ENCODE data around the gene AFF2.
A peak's percentile ranks its signal among the peaks of the same experiment; 100 is the strongest.

AFF2 gene

DNA sequence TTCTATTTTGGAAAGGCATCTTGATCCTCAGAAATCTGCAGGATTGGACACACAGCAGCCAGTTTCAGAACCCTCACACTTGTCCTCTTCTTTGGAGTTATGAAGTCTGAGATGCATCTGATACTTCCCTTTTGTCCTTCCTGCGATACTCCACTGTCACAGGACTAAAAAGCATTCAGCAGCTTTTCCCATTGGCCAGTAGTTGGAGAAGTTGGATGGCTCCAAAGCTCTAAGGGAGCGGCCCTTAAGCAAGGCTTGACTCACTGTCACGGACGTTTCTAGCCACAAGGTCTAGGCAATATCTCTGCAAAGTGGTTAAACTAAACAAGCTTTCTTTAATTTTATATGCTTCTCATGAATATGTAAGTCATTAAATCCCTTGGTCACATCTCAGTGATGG is 417.0 kb downstream of the AFF2 start:
- no peak overlapping the region for H3K4me3 ChIP-seq (ENCODE audit: low read depth, low read length)
- TF ChIP-seq, protein P1, sequence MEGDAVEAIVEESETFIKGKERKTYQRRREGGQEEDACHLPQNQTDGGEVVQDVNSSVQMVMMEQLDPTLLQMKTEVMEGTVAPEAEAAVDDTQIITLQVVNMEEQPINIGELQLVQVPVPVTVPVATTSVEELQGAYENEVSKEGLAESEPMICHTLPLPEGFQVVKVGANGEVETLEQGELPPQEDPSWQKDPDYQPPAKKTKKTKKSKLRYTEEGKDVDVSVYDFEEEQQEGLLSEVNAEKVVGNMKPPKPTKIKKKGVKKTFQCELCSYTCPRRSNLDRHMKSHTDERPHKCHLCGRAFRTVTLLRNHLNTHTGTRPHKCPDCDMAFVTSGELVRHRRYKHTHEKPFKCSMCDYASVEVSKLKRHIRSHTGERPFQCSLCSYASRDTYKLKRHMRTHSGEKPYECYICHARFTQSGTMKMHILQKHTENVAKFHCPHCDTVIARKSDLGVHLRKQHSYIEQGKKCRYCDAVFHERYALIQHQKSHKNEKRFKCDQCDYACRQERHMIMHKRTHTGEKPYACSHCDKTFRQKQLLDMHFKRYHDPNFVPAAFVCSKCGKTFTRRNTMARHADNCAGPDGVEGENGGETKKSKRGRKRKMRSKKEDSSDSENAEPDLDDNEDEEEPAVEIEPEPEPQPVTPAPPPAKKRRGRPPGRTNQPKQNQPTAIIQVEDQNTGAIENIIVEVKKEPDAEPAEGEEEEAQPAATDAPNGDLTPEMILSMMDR (IDR thresholded peaks at IDR 0.05; ENCODE audit: low read depth, low read length): no peak
- in situ Hi-C loops (cut with HindIII; ENCODE audit: low sequenced_read_pairs): no loop called here
- no peak for DNase-seq (ENCODE audit: low read depth, low spot score)

DNA sequence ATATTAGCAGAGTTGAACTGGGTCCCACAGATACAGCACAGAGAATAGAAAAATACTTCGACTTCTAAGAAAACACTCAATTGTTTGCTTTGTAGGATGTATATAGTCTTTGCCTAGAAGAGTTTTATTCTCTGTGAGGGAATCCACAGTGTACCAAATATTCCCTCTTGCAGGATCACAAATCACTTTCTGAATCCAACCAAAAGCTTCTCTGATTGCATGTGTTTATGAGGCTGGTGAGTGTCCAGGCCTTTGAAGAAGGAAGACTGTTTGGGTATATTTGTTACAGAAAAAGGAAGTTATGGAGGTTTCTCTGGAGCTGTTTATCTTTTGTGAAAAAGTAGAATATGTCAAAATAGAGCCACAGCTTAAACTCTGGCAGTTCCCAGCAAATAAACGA is 423.2 kb downstream of the AFF2 start:
- H3K4me3 ChIP-seq (ENCODE audit: low read depth, low read length): no peak overlapping the region
- in situ Hi-C loops (cut with HindIII; ENCODE audit: low sequenced_read_pairs): no loop called here
- TF ChIP-seq, protein P1 (IDR thresholded peaks at IDR 0.05; ENCODE audit: low read depth, low read length): no peak
- no peak for DNase-seq (ENCODE audit: low read depth, low spot score)

GRCh38 chrX:148926371-148926770 is 426.0 kb downstream of the AFF2 start:
- no peak overlapping the region for H3K4me3 ChIP-seq (ENCODE audit: low read depth, low read length)
- in situ Hi-C loops (cut with HindIII; ENCODE audit: low sequenced_read_pairs): no loop called here
- no peak for DNase-seq (ENCODE audit: low read depth, low spot score)
- TF ChIP-seq, protein P1 (IDR thresholded peaks at IDR 0.05; ENCODE audit: low read depth, low read length): no peak

DNA sequence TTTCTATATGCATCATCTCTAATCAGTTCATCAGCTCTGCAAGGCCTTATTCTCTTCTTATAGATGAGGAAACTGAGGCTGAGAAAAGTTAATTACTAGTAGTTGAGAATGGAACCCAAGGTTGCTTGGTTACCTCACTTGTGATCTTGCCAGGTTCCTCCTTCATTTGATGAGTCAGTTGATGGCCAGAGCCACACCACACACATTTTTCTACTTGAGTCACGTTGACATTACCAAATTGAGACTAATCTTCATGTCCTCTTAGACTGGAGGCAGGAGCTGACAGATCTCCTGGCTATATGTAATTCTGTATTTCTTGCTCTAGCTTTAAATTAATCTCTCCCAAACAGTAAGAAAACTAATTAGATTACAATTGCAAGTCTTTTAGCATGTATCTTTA is 428.4 kb downstream of the AFF2 start:
- no peak overlapping the region for H3K4me3 ChIP-seq (ENCODE audit: low read depth, low read length)
- TF ChIP-seq, protein P1 (IDR thresholded peaks at IDR 0.05; ENCODE audit: low read depth, low read length): no peak
- in situ Hi-C loops (cut with HindIII; ENCODE audit: low sequenced_read_pairs): no loop called here
- DNase-seq (ENCODE audit: low read depth, low spot score): peak; percentile 36

DNA sequence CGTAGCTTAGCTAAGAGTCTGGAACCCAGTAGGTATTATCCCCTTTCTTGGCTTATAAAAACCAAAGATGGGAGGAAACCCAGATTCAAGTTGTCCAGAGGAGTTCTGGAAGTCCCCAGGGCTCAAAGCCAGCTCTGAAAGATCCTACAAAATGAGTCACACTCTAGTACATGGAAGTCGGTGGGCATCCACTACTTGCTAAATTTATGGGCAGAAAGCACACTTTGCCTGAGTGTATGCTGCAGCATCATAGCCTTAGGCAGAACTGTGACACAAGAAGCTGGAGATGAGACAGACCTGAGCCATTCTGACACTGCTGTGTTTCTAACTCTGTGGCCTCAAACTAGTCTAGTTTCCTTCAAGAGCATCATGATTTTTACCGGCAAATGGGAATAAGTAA is 429.3 kb downstream of the AFF2 start:
- TF ChIP-seq, protein P1 (IDR thresholded peaks at IDR 0.05; ENCODE audit: low read depth, low read length): no peak
- DNase-seq (ENCODE audit: low read depth, low spot score): peak; percentile 27
- in situ Hi-C loops (cut with HindIII; ENCODE audit: low sequenced_read_pairs): no loop called here
- H3K4me3 ChIP-seq (ENCODE audit: low read depth, low read length): no peak overlapping the region

DNA sequence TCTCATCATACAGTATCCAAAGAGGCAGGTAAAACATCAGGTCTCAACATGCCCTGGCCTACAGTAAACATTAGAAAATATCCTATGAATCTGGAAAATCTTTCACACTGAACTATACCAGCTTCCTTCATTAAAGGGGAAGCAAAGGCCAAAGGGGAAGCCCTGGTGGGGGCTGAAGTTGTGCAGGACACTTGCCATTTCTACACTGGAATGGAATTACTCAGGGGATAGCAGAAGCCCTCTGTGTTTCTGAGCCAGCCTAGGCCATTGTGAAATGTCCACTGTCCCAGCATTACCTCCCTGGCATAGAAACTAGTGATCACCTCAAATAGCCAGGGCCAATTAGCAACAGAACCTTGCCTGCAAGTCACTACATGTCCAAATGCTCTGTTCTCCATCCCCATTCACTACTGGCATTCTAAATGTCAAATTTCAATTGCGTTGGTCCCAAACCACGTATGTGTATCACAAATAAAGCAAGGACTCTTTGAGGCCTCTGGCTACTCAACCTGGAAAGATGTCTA is 429.9 kb downstream of the AFF2 start:
- in situ Hi-C loops (cut with HindIII; ENCODE audit: low sequenced_read_pairs): no loop called here
- no peak overlapping the region for H3K4me3 ChIP-seq (ENCODE audit: low read depth, low read length)
- no peak for DNase-seq (ENCODE audit: low read depth, low spot score)
- TF ChIP-seq, protein P1 (IDR thresholded peaks at IDR 0.05; ENCODE audit: low read depth, low read length): no peak

- in situ Hi-C loops (cut with HindIII; ENCODE audit: low sequenced_read_pairs): no loop called here
- H3K4me3 ChIP-seq (ENCODE audit: low read depth, low read length): no peak overlapping the region
- no peak for DNase-seq (ENCODE audit: low read depth, low spot score)
- TF ChIP-seq, protein P1 (IDR thresholded peaks at IDR 0.05; ENCODE audit: low read depth, low read length): no peak
Observed at GRCh38 chrX:148933881-148934280, 433.5 kb downstream of the AFF2 start.
